NCI-H82 treated with DMSO at 0.1 percent for 48 hours (cell line): ENCODE measurements around the gene SUPT6H.

Source experiments
- DNase-seq: peaks from one replicate; lab custom pipeline; 2025; ENCODE audit not compliant: unreplicated experiment; lab: John Stamatoyannopoulos, UW

The SUPT6H gene

GRCh38 chr17:28661635-28662526 lies at the start of gene SUPT6H, which contains the start of gene SDF2:
Gene SUPT6H (plus strand): TSS chr17:28662205. CDS start chr17:28673402, 11,197 bp downstream.
Gene SDF2 (minus strand): TSS chr17:28661906. CDS start chr17:28661876, 30 bp downstream.
- DNase-seq: peak; percentile 93

- no peak for DNase-seq
These were observed 49.5 kb upstream of the SUPT6H start for GRCh38 chr17:28612531-28612930.

- no peak for DNase-seq
These were observed 48.8 kb upstream of the SUPT6H start for GRCh38 chr17:28612936-28613872.

- DNase-seq: no peak
These were observed 48.0 kb upstream of the SUPT6H start, which contains the start of gene RSKR for GRCh38 chr17:28613931-28614381. Gene RSKR (minus strand): TSS chr17:28614185. CDS start chr17:28614161, 24 bp downstream.

- DNase-seq: no peak
These were observed 46.6 kb upstream of the SUPT6H start for GRCh38 chr17:28615260-28615940.

- DNase-seq: no peak
These were observed 45.7 kb upstream of the SUPT6H start for GRCh38 chr17:28616281-28616680.

GRCh38 chr17:28618464-28618863 lies 43.5 kb upstream of the SUPT6H start:
- DNase-seq: no peak

GRCh38 chr17:28620010-28620409 lies 42.0 kb upstream of the SUPT6H start:
- no peak for DNase-seq

- peak; percentile 80 for DNase-seq
These were observed 39.8 kb upstream of the SUPT6H start for GRCh38 chr17:28622186-28622585.

- DNase-seq: no peak
These were observed 38.3 kb upstream of the SUPT6H start for GRCh38 chr17:28623696-28624095.

GRCh38 chr17:28624148-28624547 lies 37.9 kb upstream of the SUPT6H start:
- no peak for DNase-seq

- peak; percentile 42 for DNase-seq
These were observed 35.2 kb upstream of the SUPT6H start for GRCh38 chr17:28626818-28627217.

GRCh38 chr17:28634206-28634865 lies 27.7 kb upstream of the SUPT6H start:
- no peak for DNase-seq

- no peak for DNase-seq
These were observed 26.5 kb upstream of the SUPT6H start for GRCh38 chr17:28635506-28635905.

GRCh38 chr17:28641579-28641978 lies 20.4 kb upstream of the SUPT6H start:
- no peak for DNase-seq

- DNase-seq: no peak
These were observed 17.8 kb upstream of the SUPT6H start for GRCh38 chr17:28643983-28644786.

GRCh38 chr17:28644787-28645575 lies 17.0 kb upstream of the SUPT6H start, which contains the start of gene BLTP2:
Gene BLTP2 (minus strand): TSS chr17:28645158. CDS start chr17:28645056, 102 bp downstream.
- DNase-seq: peak; percentile 89

GRCh38 chr17:28645576-28645939 lies 16.4 kb upstream of the SUPT6H start:
- DNase-seq: no peak
